ENCODE measurements around the gene IFI16.
"Not testable (repeated sequence)": the region's sequence is repeated elsewhere in the genome, so short reads cannot be mapped to it uniquely, and the experiment has no call there.

IFI16 gene

DNA sequence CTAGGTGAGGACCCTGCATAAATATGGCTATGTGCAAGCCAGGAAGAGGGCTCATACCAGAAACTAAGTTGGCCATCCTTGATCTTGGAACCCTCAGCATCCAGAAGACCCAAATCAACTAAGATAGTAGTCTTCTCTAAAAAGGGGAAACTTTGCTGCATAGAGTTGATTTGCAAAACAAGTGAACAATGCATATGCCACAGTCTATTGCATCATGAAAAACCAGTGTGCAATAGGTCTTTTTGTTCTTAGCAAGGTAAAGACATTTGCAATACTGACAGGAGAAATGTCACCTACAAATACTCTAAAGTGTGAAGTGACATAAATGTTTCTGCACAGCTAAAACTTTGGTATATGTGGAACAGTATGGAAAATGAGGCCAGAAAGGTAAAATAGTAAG is 2.0 kb upstream of the IFI16 start:
- DNase-seq (ENCODE audit: low spot score), result no peak

DNA sequence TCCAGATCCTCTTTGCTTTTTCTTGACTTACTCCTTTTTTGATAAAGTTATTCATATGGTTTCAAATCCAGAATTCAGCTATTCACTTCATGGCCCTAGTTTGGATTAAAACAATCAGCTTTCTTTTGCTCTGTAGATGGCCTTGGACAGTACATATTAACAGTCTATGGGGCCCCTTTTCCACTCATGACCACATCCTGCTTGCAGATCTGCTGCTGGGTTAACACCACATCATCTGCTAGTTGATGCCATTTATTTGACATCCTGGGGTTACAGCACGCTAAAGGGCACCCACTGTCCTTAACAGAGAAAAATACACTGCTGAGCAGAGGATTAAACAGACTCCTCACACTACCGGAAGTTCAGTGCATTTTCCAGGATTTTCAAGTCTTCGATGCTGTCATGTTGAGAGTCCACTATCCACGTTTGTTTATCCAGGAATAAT is 941 bp upstream of the IFI16 start:
- no peak for DNase-seq (ENCODE audit: low spot score)

GRCh38 chr1:159009287-159009686 is 420 bp upstream of the IFI16 start:
- DNase-seq (ENCODE audit: low spot score), result no peak

GRCh38 chr1:159010391-159010790 is 684 bp downstream of the IFI16 start:
- no peak for DNase-seq (ENCODE audit: low spot score)

DNA sequence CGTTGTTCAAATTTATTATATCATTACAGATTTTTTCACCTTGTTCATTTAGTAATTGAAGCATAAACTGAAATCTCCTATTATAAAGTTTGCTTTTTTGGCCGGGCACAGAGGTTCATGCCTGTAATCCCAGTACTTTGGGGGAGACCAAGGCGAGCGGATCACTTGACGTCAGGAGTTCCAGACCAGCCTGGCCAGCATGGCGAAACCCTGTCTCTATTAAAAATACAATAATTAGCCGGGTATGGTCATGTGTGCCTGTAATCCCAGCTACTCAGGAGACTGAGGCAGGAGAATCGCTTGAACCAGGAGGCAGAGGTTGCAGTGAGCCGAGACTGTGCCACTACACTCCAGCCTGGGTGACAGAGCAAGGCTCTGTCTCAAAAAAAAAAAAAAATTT is 1.3 kb downstream of the IFI16 start:
- DNase-seq (ENCODE audit: low spot score), result not testable (repeated sequence)

- DNase-seq (ENCODE audit: low spot score), result no peak
Measured at GRCh38 chr1:159011751-159012150, 2.0 kb downstream of the IFI16 start.

DNA sequence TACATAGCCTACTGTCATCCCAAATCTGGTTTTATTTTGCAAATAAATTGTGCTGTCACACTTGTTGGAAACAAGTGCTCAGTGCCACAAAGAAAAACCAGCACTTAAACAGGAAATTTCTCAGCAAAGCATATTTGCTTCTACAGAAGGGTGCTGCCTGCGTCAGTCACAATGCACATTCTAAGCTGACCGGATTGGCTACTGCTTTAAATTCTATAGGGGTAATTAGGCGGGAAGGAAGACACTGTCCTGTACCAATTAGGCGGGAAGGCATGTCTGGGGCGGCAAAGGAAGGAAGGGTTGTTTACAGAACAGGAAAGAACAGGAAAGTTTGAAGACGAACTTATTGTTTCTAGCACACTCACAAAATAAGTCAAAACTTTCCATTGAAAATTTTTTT is 2.8 kb downstream of the IFI16 start:
- no peak for DNase-seq (ENCODE audit: low spot score)

DNA sequence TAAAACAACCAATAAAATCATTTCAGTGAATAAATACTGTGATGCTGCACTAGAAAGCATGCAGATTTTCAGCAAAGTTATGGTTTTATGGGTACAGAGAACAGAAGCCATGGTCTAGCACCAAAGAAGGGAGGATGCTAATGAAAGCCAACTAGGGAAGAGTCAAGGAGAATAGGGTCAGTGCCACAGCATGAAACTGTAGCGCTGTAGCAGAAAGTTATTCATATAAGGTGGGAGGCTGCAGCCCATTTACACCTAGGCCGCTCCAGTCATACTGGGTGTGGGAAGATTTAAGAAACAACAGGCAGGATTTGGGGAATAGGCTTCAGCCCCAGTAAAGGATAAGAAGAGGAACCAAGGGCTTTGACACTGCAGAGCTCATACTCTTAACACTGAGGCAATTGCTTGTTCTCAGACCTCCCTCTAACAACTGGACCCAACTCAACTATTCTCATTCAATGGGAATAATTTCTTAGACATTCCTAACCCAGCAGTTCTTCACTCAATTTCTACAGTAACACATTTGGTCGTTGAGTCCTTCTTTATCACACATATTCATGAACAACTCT is 4.4 kb downstream of the IFI16 start:
- no peak for DNase-seq (ENCODE audit: low spot score)

DNA sequence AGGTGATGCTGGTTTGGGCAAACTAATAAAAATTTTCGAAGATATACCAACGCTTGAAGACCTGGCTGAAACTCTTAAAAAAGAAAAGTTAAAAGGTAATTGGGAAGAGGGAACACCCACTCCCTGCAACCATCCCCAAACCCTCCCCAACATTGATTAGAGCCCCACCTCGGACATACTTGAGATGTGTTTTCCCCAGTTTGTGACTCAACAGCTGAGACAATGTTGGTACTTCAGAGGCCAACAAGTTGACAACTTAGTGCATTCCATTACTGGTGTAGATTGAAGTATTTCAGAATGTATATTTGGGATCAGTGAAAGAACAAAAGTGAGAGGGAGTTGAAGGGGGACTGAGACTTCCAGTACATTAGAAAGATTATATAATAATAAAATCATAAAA is 5.1 kb downstream of the IFI16 start:
- no peak for DNase-seq (ENCODE audit: low spot score)

DNA sequence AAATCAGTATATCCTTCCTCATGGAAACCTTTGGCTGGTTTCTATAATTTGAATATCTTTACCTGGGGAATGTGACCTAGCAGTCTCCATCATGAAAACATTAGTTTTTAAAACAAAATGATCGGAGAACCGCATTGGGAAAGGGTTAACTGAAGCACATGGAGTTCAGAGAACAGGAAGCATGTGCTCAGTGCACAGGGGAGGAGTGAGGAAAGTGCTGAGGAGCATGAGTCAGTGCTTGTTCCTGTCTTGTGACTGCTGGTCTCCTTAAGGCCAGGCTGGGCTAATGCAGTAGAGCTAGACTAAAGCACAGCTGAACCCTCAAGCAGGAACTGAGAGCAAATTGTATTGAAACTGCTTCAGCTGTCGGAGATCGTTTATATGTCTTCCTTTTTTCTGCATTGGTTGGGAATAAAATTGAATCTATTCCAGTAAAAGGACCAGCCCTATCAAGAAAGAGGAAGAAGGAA is 5.8 kb downstream of the IFI16 start:
- DNase-seq (ENCODE audit: low spot score), result no peak

- DNase-seq (ENCODE audit: low spot score), result no peak
Measured at GRCh38 chr1:159023723-159024122, 14.0 kb downstream of the IFI16 start.

- DNase-seq (ENCODE audit: low spot score), result no peak
Measured at GRCh38 chr1:159025043-159025442, 15.3 kb downstream of the IFI16 start.

- not testable (repeated sequence) for DNase-seq (ENCODE audit: low spot score)
Measured at GRCh38 chr1:159026841-159027240, 17.1 kb downstream of the IFI16 start.

GRCh38 chr1:159030311-159030710 is 20.6 kb downstream of the IFI16 start:
- no peak for DNase-seq (ENCODE audit: low spot score)

GRCh38 chr1:159030877-159031447 is 21.3 kb downstream of the IFI16 start:
- no peak for DNase-seq (ENCODE audit: low spot score)

DNA sequence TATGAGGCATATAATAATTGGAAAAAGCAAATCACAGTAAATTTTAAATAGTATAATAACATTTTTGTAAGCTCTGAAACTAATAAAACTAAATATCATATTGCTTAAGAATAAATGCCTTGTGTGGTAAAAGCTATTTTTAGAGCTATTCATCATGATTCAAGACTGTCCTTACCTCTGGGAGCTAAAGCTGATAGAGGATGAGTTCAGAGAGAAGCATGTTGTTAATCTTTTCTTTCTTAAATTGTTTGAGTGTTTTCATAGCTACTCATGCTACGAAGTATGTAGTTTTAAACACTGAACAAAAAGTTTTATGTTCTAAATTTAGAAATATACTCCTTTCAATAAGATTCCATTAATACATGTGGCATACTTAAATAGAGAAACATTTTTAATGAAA is 30.5 kb downstream of the IFI16 start:
- no peak for DNase-seq (ENCODE audit: low spot score)

DNA sequence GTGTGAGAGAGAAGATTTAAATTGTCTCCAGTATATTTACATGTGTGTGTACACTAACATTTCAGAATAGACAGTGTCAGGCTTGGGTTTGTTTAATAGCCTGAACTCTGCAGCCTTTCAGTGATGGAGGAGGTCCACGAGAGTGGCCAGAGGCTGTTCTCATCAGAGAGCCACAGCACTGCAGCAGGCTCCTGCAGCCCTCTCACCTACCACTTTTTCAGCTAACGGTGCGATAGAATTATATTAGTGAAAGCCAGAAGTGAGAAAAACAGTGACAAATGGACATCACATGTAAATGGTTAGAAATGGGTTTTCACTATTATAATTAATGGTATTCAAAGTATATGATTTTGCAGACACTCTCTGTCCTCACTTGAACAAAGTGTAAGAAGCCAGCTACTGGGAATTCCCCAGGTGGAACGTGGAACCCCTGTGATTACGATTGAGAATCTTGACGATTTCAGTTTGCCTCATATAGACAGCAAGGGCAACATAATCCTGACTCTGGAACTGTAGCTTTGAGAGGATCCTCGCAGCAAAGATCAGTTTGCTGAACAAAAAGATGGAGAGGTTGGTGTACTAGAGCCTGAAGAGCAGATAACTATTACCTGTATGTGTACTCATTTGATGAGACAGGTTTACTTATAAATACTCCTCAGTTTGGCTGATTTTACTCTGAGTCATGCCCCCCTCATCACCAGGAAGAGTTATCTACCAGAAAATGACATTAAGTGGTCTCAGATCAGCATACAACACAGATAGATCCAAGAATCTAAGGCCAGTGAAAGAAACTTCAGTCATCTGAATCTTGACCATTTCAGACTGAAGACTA is 31.4 kb downstream of the IFI16 start:
- DNase-seq (ENCODE audit: low spot score), result no peak

- DNase-seq (ENCODE audit: low spot score), result not testable (repeated sequence)
Measured at GRCh38 chr1:159046486-159046885, 36.8 kb downstream of the IFI16 start.

DNA sequence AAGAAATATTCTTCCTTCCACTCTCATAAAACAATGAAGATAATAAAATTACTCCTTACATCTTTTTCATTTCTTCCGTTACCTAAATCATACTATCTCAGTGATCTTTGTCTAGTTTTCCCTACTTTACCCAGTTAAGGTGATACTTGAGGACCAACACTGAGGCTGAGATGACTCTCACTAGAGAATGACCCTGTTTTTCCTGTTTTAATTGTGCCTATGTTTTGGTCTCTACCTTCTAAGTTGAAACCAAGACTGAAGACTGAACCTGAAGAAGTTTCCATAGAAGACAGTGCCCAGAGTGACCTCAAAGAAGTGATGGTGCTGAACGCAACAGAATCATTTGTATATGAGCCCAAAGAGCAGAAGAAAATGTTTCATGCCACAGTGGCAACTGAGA is 41.7 kb downstream of the IFI16 start:
- no peak for DNase-seq (ENCODE audit: low spot score)

- DNase-seq (ENCODE audit: low spot score), result no peak
Measured at GRCh38 chr1:159054427-159054826, 44.7 kb downstream of the IFI16 start.

GRCh38 chr1:159055181-159055641 is 45.5 kb downstream of the IFI16 start:
- DNase-seq (ENCODE audit: low spot score), result no peak

DNA sequence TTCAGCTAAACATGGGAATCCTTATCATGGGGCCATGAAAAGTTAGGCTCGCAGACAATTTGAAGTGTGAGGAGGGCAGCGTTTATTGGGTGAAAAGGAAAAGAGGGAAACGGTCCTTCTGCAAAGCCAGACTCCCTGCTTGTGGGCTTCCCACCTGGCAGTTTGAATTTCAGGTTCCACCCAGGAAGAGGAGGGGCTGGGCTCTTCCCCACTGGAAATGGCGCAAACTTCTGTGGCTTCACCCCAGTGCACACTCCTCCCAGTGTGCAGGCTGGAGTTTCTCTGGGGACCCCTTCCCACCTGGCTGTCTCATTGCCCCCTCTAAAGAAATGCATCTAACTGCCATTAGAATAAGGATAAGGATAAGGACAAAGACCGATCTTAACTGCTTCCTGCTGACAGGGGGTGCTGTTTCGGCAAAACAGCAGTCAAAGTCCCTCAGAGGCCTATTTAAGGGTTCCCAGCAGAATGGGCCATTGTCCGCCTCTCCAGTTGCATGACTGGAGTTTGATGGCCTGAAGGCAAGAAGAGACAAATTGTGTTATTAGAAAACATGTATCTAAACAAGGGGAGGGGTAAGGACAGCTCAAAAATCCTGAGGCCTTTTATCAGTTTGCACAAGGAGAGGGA is 46.5 kb downstream of the IFI16 start:
- DNase-seq (ENCODE audit: low spot score), result no peak

GRCh38 chr1:159058751-159059150 is 49.0 kb downstream of the IFI16 start:
- no peak for DNase-seq (ENCODE audit: low spot score)

Measured in ecto neural progenitor cell (in vitro differentiated cells).